ENCODE measurements around the gene ZNF438.

GRCh38 chr10:30840395-30841050 is 191.1 kb downstream of the ZNF438 start:
- no peak for TF ChIP-seq GATA2 (IDR thresholded peaks at IDR 0.05; ENCODE audit: low read depth, low read length)
- no peak for TF ChIP-seq GATA3 (IDR thresholded peaks at IDR 0.05; ENCODE audit: low read depth, low read length)

Data from SH-SY5Y (cell line).